Peyer's patch (tissue), 4 donors: ENCODE data around the gene MRPS7.

Experiments used
- CTCF ChIP-seq, 6 experiments: fragments of 450-650 bp in 4 of 6; fragments of 200-600 bp in 2 of 6; sonication (generic) in 1 of 6; IDR thresholded peaks; one replicate each; pipeline ENCODE4 v1.5.1; 2017 to 2019; ENCODE audit warnings: antibody characterized with exemption in 6 of 6, mild to moderate bottlenecking in 3 of 6, moderate library complexity in 1 of 6
- POLR2A ChIP-seq, 2 donors: fragments of 450-650 bp; IDR thresholded peaks; one replicate each; pipeline ENCODE4 v1.5.1; 2017; ENCODE audit warnings: antibody characterized with exemption in 2 of 2, mild to moderate bottlenecking in 2 of 2, moderate library complexity in 2 of 2

DNA sequence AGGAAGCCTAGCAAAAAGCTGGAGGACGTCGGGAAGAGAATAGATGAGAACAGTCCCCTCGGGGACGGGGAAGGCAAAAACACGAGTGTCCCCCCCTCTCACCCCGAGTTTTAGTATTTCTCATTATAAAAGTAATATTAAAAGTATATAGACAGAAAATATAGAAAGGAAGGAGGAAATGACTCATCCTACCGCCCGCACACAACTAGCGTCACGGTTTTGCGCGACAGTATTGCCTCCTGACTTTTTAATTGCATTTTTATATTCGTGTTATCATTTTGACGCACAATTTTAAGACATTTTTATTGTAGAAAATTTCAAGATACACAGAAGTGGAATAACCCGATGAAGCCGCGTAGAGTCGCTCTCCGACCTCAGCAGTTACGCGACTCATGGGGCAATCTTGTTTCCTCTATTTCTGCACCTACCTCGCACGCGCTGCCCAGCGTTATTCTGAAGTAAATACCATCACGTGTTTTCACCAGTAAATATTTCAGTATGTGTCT lies 28.2 kb downstream of the MRPS7 start:
- TF ChIP-seq CTCF (IDR thresholded peaks at IDR 0.05): peak in 5 of 6 experiments; percentile 27 to 54 (median 44)
- no peak for TF ChIP-seq POLR2A (IDR thresholded peaks at IDR 0.05)
